ENCODE measurements around the gene RPGRIP1. TPM values are rescaled to one million over a fixed set of nuclear protein-coding genes. Genes with fewer than 3 reads are reported as not detected.

The RPGRIP1 gene
- total and polyA plus RNA-seq, 5 donors from 2014 or later = 0.10 TPM; not detected in 4

DNA sequence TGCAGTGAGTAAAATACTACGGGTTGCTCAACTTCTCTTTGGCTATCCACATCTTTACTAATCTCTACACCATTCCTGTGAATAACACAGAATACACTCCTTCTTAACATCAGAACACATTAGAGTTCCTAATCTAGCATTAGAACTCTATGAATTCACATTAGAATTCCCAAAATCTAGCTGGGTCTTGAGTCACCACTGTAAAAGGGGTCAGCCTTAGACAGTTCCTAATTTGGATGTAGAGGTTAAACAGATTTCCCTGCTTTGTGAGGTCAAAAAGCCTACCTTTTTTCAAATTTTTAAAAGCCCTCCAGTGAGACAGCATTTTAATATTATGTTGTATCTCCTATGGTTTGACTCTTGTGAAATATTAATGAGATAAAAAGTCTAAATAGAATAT is 18.1 kb upstream of the RPGRIP1 start:
- peak overlapping the region in 3 of 4 donors; percentile 60 to 87 (median 72) for H3K4me3 Mint-ChIP-seq
- no peaks in the 10 kb centered on the region for H3K9me3 Mint-ChIP-seq

GRCh38 chr14:21262410-21262809 is 17.5 kb upstream of the RPGRIP1 start:
- H3K9me3 Mint-ChIP-seq = no peaks in the 10 kb centered on the region
- peaks cover 65% of the 10 kb centered on the region for H3K36me3 Mint-ChIP-seq
- ATAC-seq (ENCODE audit: low read depth in 2 of 2) = no peak
- H3K4me1 Mint-ChIP-seq = peaks cover 43 to 89% (median 74%) of the 10 kb centered on the region in 4 donors
- peak overlapping the region; percentile 60 to 87 (median 76) for H3K4me3 Mint-ChIP-seq
- Histone ChIP-seq H3K9me3 (ENCODE audit: control insufficient read depth in 2 of 2, low read length in 2 of 2) (no peaks in the 10 kb centered on the region), H3K27me3 (ENCODE audit: control insufficient read depth, insufficient read depth, low read length) (no peaks in the 10 kb centered on the region), H3K4me1 (ENCODE audit: control insufficient read depth, insufficient read depth, low read length, poor library complexity, severe bottlenecking) (peaks cover 97% of the 10 kb centered on the region), H3K4me3 (ENCODE audit: low read depth, low read length) (peak overlapping the region; percentile 98), H3K27ac (ENCODE audit: insufficient read depth, low read length, poor library complexity, severe bottlenecking) (peak overlapping the region; percentile 98), H3K36me3 (ENCODE audit: control insufficient read depth, insufficient read depth, low read length) (peaks cover 82% of the 10 kb centered on the region)
- DNase-seq = no peak
- H3K27me3 Mint-ChIP-seq = no peaks in the 10 kb centered on the region
- H3K27ac Mint-ChIP-seq = peak overlapping the region; percentile 43 to 85 (median 67)

More for the DNA sequence above, 18.1 kb upstream of the RPGRIP1 start:
- H3K36me3 Mint-ChIP-seq = peaks cover 67% of the 10 kb centered on the region
- peaks cover 97% of the 10 kb centered on the region for H3K4me1 ChIP-seq (ENCODE audit: control insufficient read depth, insufficient read depth, low read length, poor library complexity, severe bottlenecking)
- peak overlapping the region; percentile 98 for H3K4me3 ChIP-seq (ENCODE audit: low read depth, low read length)
- peaks cover 85% of the 10 kb centered on the region for H3K36me3 ChIP-seq (ENCODE audit: control insufficient read depth, insufficient read depth, low read length)
- H3K27ac ChIP-seq (ENCODE audit: insufficient read depth, low read length, poor library complexity, severe bottlenecking) = peak overlapping the region; percentile 28
- peak overlapping the region in 1 of 3 donors; percentile 7 for H3K27ac Mint-ChIP-seq
- ATAC-seq (ENCODE audit: low read depth in 2 of 2) (no peak), DNase-seq (no peak)
- H3K27me3 Mint-ChIP-seq = no peaks in the 10 kb centered on the region
- no peaks in the 10 kb centered on the region for H3K27me3 ChIP-seq (ENCODE audit: control insufficient read depth, insufficient read depth, low read length)
- H3K9me3 ChIP-seq (ENCODE audit: control insufficient read depth in 2 of 2, low read length in 2 of 2) = no peaks in the 10 kb centered on the region
- H3K4me1 Mint-ChIP-seq = peaks cover 49 to 92% (median 75%) of the 10 kb centered on the region in 4 donors

- peak overlapping the region; percentile 98 for H3K4me3 ChIP-seq (ENCODE audit: low read depth, low read length)
- peaks cover 38 to 86% (median 71%) of the 10 kb centered on the region in 4 donors for H3K4me1 Mint-ChIP-seq
- H3K9me3 Mint-ChIP-seq = no peaks in the 10 kb centered on the region
- H3K27ac ChIP-seq (ENCODE audit: insufficient read depth, low read length, poor library complexity, severe bottlenecking) = peak overlapping the region; percentile 98
- peaks cover 82% of the 10 kb centered on the region for H3K36me3 ChIP-seq (ENCODE audit: control insufficient read depth, insufficient read depth, low read length)
- ATAC-seq (ENCODE audit: low read depth in 2 of 2) = no peak
- no peak for DNase-seq
- H3K9me3 ChIP-seq (ENCODE audit: control insufficient read depth in 2 of 2, low read length in 2 of 2) = no peaks in the 10 kb centered on the region
- H3K27ac Mint-ChIP-seq = peak overlapping the region; percentile 45 to 99 (median 84)
- H3K4me1 ChIP-seq (ENCODE audit: control insufficient read depth, insufficient read depth, low read length, poor library complexity, severe bottlenecking) = peaks cover 97% of the 10 kb centered on the region
- peaks cover 65% of the 10 kb centered on the region for H3K36me3 Mint-ChIP-seq
- H3K27me3 Mint-ChIP-seq = no peaks in the 10 kb centered on the region
- no peaks in the 10 kb centered on the region for H3K27me3 ChIP-seq (ENCODE audit: control insufficient read depth, insufficient read depth, low read length)
- H3K4me3 Mint-ChIP-seq = peak overlapping the region; percentile 95 to 100 (median 98)
Observed at GRCh38 chr14:21263284-21264024, 16.4 kb upstream of the RPGRIP1 start.

- peaks cover 92% of the 10 kb centered on the region for H3K4me1 ChIP-seq (ENCODE audit: control insufficient read depth, insufficient read depth, low read length, poor library complexity, severe bottlenecking)
- peak overlapping the region; percentile 98 for H3K4me3 ChIP-seq (ENCODE audit: low read depth, low read length)
- peaks cover 74% of the 10 kb centered on the region for H3K36me3 ChIP-seq (ENCODE audit: control insufficient read depth, insufficient read depth, low read length)
- Mint-ChIP-seq H3K4me1 (peaks cover 33 to 80% (median 65%) of the 10 kb centered on the region in 4 donors), H3K9me3 (peaks cover 0 to 2% (median 0%) of the 10 kb centered on the region in 7 donors), H3K27me3 (peaks cover 2% of the 10 kb centered on the region), H3K4me3 (peak overlapping the region; percentile 95 to 100 (median 98)), H3K27ac (peak overlapping the region; percentile 69 to 99 (median 84)), H3K36me3 (peaks cover 61% of the 10 kb centered on the region)
- ATAC-seq (ENCODE audit: low read depth in 2 of 2) (peak; percentile 89), DNase-seq (peak in 2 of 3 donors; percentile 49 to 79)
- H3K27me3 ChIP-seq (ENCODE audit: control insufficient read depth, insufficient read depth, low read length) = no peaks in the 10 kb centered on the region
- no peaks in the 10 kb centered on the region for H3K9me3 ChIP-seq (ENCODE audit: control insufficient read depth in 2 of 2, low read length in 2 of 2)
- peak overlapping the region; percentile 98 for H3K27ac ChIP-seq (ENCODE audit: insufficient read depth, low read length, poor library complexity, severe bottlenecking)
Observed at GRCh38 chr14:21264025-21264801, 15.7 kb upstream of the RPGRIP1 start.

- Mint-ChIP-seq H3K9me3 (peaks cover 0 to 3% (median 0%) of the 10 kb centered on the region in 7 donors), H3K27me3 (peaks cover 8% of the 10 kb centered on the region), H3K4me3 (peak overlapping the region; percentile 95 to 100 (median 98)), H3K36me3 (peaks cover 51% of the 10 kb centered on the region), H3K27ac (peak overlapping the region; percentile 61 to 100 (median 99)), H3K4me1 (peaks cover 23 to 61% (median 50%) of the 10 kb centered on the region in 4 donors)
- no peak for ATAC-seq (ENCODE audit: low read depth in 2 of 2)
- Histone ChIP-seq H3K9me3 (ENCODE audit: control insufficient read depth in 2 of 2, low read length in 2 of 2) (no peaks in the 10 kb centered on the region), H3K4me1 (ENCODE audit: control insufficient read depth, insufficient read depth, low read length, poor library complexity, severe bottlenecking) (peaks cover 62% of the 10 kb centered on the region), H3K36me3 (ENCODE audit: control insufficient read depth, insufficient read depth, low read length) (peaks cover 45% of the 10 kb centered on the region), H3K27ac (ENCODE audit: insufficient read depth, low read length, poor library complexity, severe bottlenecking) (peak overlapping the region; percentile 98), H3K27me3 (ENCODE audit: control insufficient read depth, insufficient read depth, low read length) (no peaks in the 10 kb centered on the region), H3K4me3 (ENCODE audit: low read depth, low read length) (peak overlapping the region; percentile 98)
- DNase-seq = peak in 1 of 3 donors; percentile 57
Observed at GRCh38 chr14:21267431-21267845, 12.4 kb upstream of the RPGRIP1 start.

DNA sequence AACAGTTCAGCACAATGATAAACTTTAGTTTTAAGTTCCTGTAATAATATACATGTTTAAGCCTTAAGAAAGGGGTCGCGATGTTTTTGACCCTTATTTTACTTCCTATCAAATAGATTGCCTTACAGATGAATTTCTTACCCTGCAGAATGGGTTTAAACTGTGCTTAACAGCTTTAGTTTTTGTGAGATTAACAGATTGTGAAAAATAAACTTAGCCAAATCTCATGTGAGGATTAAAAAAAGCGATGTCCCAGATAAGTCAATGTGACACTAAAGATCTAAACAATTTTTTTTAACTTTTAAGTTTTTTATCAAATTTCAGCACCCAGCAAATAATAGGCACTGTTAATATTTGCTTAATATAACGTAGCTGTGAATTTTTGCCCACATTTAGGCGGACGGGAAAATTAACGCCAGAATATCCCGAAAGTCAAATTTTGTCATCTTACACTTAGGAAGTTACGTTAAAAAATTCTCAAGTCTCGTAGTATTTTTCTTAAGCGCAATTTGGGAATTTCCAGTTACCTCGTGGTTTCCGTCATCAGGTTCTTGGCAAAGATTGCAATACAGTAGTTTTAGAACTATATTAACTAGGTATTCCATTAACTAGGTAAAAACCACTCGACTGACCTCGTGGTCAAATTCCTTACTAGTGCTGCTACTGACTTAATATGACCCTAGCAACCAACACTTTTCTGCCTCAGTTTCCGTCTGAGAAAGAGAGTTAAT is 11.8 kb upstream of the RPGRIP1 start:
- Mint-ChIP-seq H3K4me3 (peak overlapping the region; percentile 95 to 100 (median 98)), H3K9me3 (peaks cover 0 to 3% (median 0%) of the 10 kb centered on the region in 7 donors), H3K27ac (peak overlapping the region; percentile 32 to 100 (median 99)), H3K36me3 (peaks cover 44% of the 10 kb centered on the region), H3K4me1 (peaks cover 22 to 58% (median 46%) of the 10 kb centered on the region in 4 donors), H3K27me3 (peaks cover 8% of the 10 kb centered on the region)
- Histone ChIP-seq H3K27me3 (ENCODE audit: control insufficient read depth, insufficient read depth, low read length) (no peaks in the 10 kb centered on the region), H3K4me3 (ENCODE audit: low read depth, low read length) (peak overlapping the region; percentile 98), H3K36me3 (ENCODE audit: control insufficient read depth, insufficient read depth, low read length) (peaks cover 39% of the 10 kb centered on the region), H3K4me1 (ENCODE audit: control insufficient read depth, insufficient read depth, low read length, poor library complexity, severe bottlenecking) (peaks cover 56% of the 10 kb centered on the region), H3K9me3 (ENCODE audit: control insufficient read depth in 2 of 2, low read length in 2 of 2) (no peaks in the 10 kb centered on the region), H3K27ac (ENCODE audit: insufficient read depth, low read length, poor library complexity, severe bottlenecking) (peak overlapping the region; percentile 98)
- DNase-seq (no peak), ATAC-seq (ENCODE audit: low read depth in 2 of 2) (no peak)
